Neural cell (in vitro differentiated cells): ENCODE measurements around the gene PGS1. TPM values are rescaled to one million over a fixed set of nuclear protein-coding genes. Genes with fewer than 3 reads are reported as not detected.

ENCODE experiments used
- H2AFZ ChIP-seq: fragments of 200-600, 300-800 bp; sonication (generic), shearing (Covaris generic); 2 replicates; pipeline ENCODE4 v1.6.0; 2014; ENCODE audit warnings: low read depth, mild to moderate bottlenecking, antibody characterized with exemption, low read length, moderate library complexity
- H3F3A ChIP-seq: fragments of 200-600 bp; shearing (Covaris generic); 2 replicates; pipeline ENCODE4 v1.6.1; 2016; ENCODE audit warnings: mild to moderate bottlenecking, moderate library complexity, mixed read lengths, antibody characterized with exemption, low read length; ENCODE audit not compliant: insufficient read depth, poor library complexity, severe bottlenecking
- H3K27ac ChIP-seq: fragments of 200-600, 300-800 bp; sonication (generic), shearing (Covaris generic); 2 replicates; pipeline ENCODE4 v1.5.1; 2014; ENCODE audit warnings: mild to moderate bottlenecking, low read length, moderate library complexity
- H3K27me3 ChIP-seq: fragments of 300-800, 200-600 bp; sonication (generic), shearing (Covaris generic); 2 replicates; pipeline ENCODE4 v1.6.0; 2014; ENCODE audit warnings: mild to moderate bottlenecking, low read depth, low read length, moderate library complexity; ENCODE audit not compliant: insufficient read depth
- H3K36me3 ChIP-seq: fragments of 300-800, 200-600 bp; sonication (generic), shearing (Covaris generic); 2 replicates; pipeline ENCODE4 v1.5.1; 2014; ENCODE audit warnings: mild to moderate bottlenecking, antibody characterized with exemption, low read length, moderate library complexity; ENCODE audit not compliant: insufficient read depth
- H3K4me2 ChIP-seq: fragments of 300-800, 200-600 bp; sonication (generic), shearing (Covaris generic); 2 replicates; pipeline ENCODE4 v1.6.0; 2014; ENCODE audit warnings: mild to moderate bottlenecking, low read length
- H3K4me3 ChIP-seq: fragments of 300-800, 200-600 bp; sonication (generic), shearing (Covaris generic); 2 replicates; pipeline ENCODE4 v1.5.1; 2014; ENCODE audit warnings: mild to moderate bottlenecking, low read length, moderate library complexity
- H3K79me2 ChIP-seq: fragments of 200-600 bp; shearing (Covaris generic); replicated peaks from 2 replicates; pipeline ENCODE4 v1.6.0; 2014; ENCODE audit warnings: mild to moderate bottlenecking, low read length, moderate library complexity; ENCODE audit not compliant: insufficient read depth
- H3K9ac ChIP-seq: fragments of 300-800, 200-600 bp; sonication (generic), shearing (Covaris generic); 2 replicates; pipeline ENCODE4 v1.6.1; 2016; ENCODE audit warnings: mild to moderate bottlenecking, low read length, mixed read lengths
- H3K9me2 ChIP-seq: fragments of 200-600 bp; shearing (Covaris generic); 2 replicates; pipeline ENCODE4 v1.6.1; 2016; ENCODE audit warnings: mild to moderate bottlenecking, low read length, mixed read lengths; ENCODE audit not compliant: insufficient read depth
- H3K9me3 ChIP-seq: fragments of 200-600, 300-800 bp; sonication (generic), shearing (Covaris generic); 2 replicates; pipeline ENCODE4 v1.6.1; 2016; ENCODE audit warnings: mild to moderate bottlenecking, mixed run types, low read length, moderate library complexity, mixed read lengths
- H4K20me1 ChIP-seq: fragments of 200-600 bp; shearing (Covaris generic); 2 replicates; pipeline ENCODE4 v1.6.1; 2016; ENCODE audit warnings: mild to moderate bottlenecking, mixed run types; ENCODE audit not compliant: insufficient read depth
- EP300 ChIP-seq: fragments of 450-650 bp; conservative IDR thresholded peaks from 2 replicates; pipeline ENCODE4 v1.6.1; 2014; ENCODE audit warnings: antibody characterized with exemption, mild to moderate bottlenecking, moderate library complexity; ENCODE audit not compliant: poor library complexity, severe bottlenecking
- EZH2 ChIP-seq: fragments of 200-600, 300-800 bp; shearing (Covaris generic), sonication (generic); IDR thresholded peaks from 2 replicates; pipeline ENCODE4 v1.6.1; 2014; ENCODE audit warnings: antibody characterized with exemption, low read length, borderline replicate concordance, mild to moderate bottlenecking; ENCODE audit not compliant: insufficient read depth, poor library complexity, severe bottlenecking
- MXI1 ChIP-seq: fragments of 450-650 bp; conservative IDR thresholded peaks from 2 replicates; pipeline ENCODE4 v1.6.1; 2014; ENCODE audit warnings: antibody characterized with exemption, mild to moderate bottlenecking; ENCODE audit not compliant: poor library complexity, severe bottlenecking
- POLR2AphosphoS5 ChIP-seq: IDR thresholded peaks from 2 replicates; pipeline ENCODE4 v1.6.1; 2012
- RAD21 ChIP-seq: fragments of 450-650 bp; conservative IDR thresholded peaks from 2 replicates; pipeline ENCODE4 v1.6.1; 2014; ENCODE audit warnings: antibody characterized with exemption, mild to moderate bottlenecking, moderate library complexity
- SMC3 ChIP-seq: fragments of 450-650 bp; conservative IDR thresholded peaks from 2 replicates; pipeline ENCODE4 v1.6.1; 2014; ENCODE audit warnings: antibody characterized with exemption, mild to moderate bottlenecking, moderate library complexity; ENCODE audit not compliant: poor library complexity
- TAF1 ChIP-seq: IDR thresholded peaks from 2 replicates; pipeline ENCODE4 v1.6.1; 2012; ENCODE audit warnings: low read depth
- polyA plus RNA-seq: library from polyadenylated mRNA; depleted of rRNA; stranded (reverse); fragments of >200 nt; gene quantifications from 2 replicates; pipeline ENCODE4 v1.2.3, GENCODE V29; 2014
- TF ChIP-seq, protein P1 (sequence below): IDR thresholded peaks from 2 replicates; pipeline ENCODE4 v1.6.1; 2012; ENCODE audit warnings: borderline replicate concordance
- TF ChIP-seq, protein P2 (sequence below): fragments of 450-650 bp; IDR thresholded peaks from 2 replicates; pipeline ENCODE4 v1.5.1; 2014; ENCODE audit warnings: antibody characterized with exemption, mild to moderate bottlenecking, moderate library complexity; ENCODE audit not compliant: poor library complexity, severe bottlenecking

Gene PGS1
- polyA plus RNA-seq, 1 donor from 2014 or later = 65.7 TPM

DNA sequence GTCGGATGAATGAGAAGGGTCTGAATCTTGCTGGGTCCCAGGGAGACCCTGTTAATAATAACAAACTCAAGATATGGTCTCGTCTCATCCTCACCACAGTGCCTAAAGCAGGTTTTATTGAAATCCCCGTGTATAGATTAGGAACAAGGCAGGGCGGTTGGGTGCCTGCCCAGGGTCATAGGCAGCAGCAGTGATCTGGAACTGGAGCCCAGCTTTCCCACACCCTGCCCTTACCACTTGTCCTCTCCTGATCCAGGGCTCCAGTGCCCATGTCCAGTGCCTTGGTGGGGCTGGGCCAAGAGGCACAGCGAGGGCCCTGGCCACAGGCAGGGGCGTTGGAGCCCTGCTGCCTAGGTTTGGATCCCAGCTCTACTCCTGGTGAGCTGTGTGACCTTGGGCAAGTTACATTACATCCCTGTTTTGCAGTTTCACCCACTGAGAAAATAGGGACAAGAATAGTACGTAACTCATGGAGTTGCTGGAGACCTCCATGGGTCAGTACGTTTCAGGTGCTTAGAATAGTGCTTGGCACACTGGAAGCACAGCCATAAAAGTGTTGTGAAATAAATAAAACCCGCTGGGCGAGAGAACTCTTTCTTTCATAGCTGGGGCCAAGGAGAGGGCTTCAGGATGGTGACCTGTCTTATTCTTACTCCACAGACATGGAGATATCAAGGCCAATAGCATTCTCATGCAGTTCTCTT lies 32.5 kb upstream of the PGS1 start:
- TF ChIP-seq, protein P1, sequence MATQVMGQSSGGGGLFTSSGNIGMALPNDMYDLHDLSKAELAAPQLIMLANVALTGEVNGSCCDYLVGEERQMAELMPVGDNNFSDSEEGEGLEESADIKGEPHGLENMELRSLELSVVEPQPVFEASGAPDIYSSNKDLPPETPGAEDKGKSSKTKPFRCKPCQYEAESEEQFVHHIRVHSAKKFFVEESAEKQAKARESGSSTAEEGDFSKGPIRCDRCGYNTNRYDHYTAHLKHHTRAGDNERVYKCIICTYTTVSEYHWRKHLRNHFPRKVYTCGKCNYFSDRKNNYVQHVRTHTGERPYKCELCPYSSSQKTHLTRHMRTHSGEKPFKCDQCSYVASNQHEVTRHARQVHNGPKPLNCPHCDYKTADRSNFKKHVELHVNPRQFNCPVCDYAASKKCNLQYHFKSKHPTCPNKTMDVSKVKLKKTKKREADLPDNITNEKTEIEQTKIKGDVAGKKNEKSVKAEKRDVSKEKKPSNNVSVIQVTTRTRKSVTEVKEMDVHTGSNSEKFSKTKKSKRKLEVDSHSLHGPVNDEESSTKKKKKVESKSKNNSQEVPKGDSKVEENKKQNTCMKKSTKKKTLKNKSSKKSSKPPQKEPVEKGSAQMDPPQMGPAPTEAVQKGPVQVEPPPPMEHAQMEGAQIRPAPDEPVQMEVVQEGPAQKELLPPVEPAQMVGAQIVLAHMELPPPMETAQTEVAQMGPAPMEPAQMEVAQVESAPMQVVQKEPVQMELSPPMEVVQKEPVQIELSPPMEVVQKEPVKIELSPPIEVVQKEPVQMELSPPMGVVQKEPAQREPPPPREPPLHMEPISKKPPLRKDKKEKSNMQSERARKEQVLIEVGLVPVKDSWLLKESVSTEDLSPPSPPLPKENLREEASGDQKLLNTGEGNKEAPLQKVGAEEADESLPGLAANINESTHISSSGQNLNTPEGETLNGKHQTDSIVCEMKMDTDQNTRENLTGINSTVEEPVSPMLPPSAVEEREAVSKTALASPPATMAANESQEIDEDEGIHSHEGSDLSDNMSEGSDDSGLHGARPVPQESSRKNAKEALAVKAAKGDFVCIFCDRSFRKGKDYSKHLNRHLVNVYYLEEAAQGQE = no peak
- TF ChIP-seq SMC3 (no peak), MXI1 (no peak), RAD21 (no peak), EP300 (no peak), EZH2 (no peak), TAF1 (no peak), POLR2AphosphoS5 (no peak)
- TF ChIP-seq, protein P2, sequence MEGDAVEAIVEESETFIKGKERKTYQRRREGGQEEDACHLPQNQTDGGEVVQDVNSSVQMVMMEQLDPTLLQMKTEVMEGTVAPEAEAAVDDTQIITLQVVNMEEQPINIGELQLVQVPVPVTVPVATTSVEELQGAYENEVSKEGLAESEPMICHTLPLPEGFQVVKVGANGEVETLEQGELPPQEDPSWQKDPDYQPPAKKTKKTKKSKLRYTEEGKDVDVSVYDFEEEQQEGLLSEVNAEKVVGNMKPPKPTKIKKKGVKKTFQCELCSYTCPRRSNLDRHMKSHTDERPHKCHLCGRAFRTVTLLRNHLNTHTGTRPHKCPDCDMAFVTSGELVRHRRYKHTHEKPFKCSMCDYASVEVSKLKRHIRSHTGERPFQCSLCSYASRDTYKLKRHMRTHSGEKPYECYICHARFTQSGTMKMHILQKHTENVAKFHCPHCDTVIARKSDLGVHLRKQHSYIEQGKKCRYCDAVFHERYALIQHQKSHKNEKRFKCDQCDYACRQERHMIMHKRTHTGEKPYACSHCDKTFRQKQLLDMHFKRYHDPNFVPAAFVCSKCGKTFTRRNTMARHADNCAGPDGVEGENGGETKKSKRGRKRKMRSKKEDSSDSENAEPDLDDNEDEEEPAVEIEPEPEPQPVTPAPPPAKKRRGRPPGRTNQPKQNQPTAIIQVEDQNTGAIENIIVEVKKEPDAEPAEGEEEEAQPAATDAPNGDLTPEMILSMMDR = no peak
- Histone ChIP-seq H3K9me3 (no peaks in the 10 kb centered on the region), H3K36me3 (no peaks in the 10 kb centered on the region), H3K9me2 (no peaks in the 10 kb centered on the region), H3K9ac (no peak overlapping the region), H3F3A (no peaks in the 10 kb centered on the region), H3K4me2 (no peak overlapping the region), H4K20me1 (no peaks in the 10 kb centered on the region), H3K4me3 (no peak overlapping the region), H3K79me2 (no peaks in the 10 kb centered on the region), H3K27ac (no peak overlapping the region), H2AFZ (no peak overlapping the region), H3K27me3 (peaks cover 8% of the 10 kb centered on the region)

DNA sequence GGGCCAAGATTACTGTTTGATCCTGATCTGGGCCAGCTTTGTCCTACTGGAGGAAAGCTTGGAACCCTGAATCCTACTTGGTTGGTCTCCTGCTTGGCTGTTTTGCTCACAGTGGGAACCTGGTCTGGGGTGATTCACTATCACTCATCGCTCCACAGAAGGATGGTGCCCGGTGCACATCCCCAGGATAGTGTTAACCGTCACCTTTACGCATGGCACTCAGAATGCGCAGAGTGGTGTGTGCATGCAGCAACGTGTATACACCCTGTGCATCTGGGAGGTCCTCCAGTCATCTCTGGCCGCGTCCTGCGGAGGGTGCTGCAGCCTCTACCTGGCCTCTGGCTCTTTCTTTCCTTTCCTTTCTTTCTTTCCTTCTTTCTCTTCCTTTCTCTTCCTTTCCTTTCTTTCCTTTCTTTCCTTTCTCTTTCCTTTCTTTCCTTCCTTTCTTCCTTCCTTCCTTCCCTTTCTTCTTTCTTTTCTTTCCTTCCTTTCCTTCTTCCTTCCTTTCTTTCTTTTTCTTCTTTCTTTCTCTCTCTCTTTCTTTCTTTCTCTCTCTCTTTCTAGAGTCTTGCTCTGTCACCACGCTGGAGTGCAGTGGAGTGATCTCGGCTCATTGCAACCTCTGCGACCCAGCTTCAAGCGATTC lies 31.7 kb upstream of the PGS1 start:
- Histone ChIP-seq H3K79me2 (no peaks in the 10 kb centered on the region), H3K9me2 (no peaks in the 10 kb centered on the region), H3K36me3 (no peaks in the 10 kb centered on the region), H3F3A (no peaks in the 10 kb centered on the region), H3K27me3 (peaks cover 8% of the 10 kb centered on the region), H3K4me3 (no peak overlapping the region), H3K4me2 (no peak overlapping the region), H3K9me3 (no peaks in the 10 kb centered on the region), H3K27ac (no peak overlapping the region), H3K9ac (no peak overlapping the region), H2AFZ (no peak overlapping the region), H4K20me1 (no peaks in the 10 kb centered on the region)
- TF ChIP-seq EZH2 = no peak
- TF ChIP-seq, protein P2 = no peak
- TF ChIP-seq RAD21 = no peak
- TF ChIP-seq EP300 = no peak
- TF ChIP-seq, protein P1 = no peak
- no peak for TF ChIP-seq MXI1
- no peak for TF ChIP-seq TAF1
- TF ChIP-seq POLR2AphosphoS5 = no peak
- no peak for TF ChIP-seq SMC3
